GM12878 (cell line): ENCODE data around the gene KCNIP3. TPM values are rescaled to one million over a fixed set of nuclear protein-coding genes. Genes with fewer than 3 reads are reported as not detected.
A peak's percentile ranks its signal among the peaks of the same experiment; 100 is the strongest.
"Not testable (repeated sequence)": the region's sequence is repeated elsewhere in the genome, so short reads cannot be mapped to it uniquely, and the experiment has no call there.

Experiments
- ATAC-seq: fragments of 200-7000 bp; cut with Tn5 transposase; 3 replicates; pipeline ENCODE4 v1.9.1; 2020; ENCODE audit warnings: mild to moderate bottlenecking, moderate library complexity
- BruUV-seq: library from RNA; stranded (reverse); fragments of 400-500 nt; replicated peaks from 2 replicates; lab custom pipeline; 2021; lab: Mats Ljungman, UMichigan
- CTCF ChIA-PET: fragments of 300-600 bp; sonication (Branson Sonifier 250); formaldehyde crosslinking; extraction: SDS; loops from one replicate; lab custom pipeline; 2021; ENCODE audit warnings: inconsistent platforms; lab: Yijun Ruan, JAX
- POLR2A ChIA-PET: fragments of 350-600 bp; formaldehyde crosslinking; extraction: SDS; loops from one replicate; lab custom pipeline; 2021; ENCODE audit warnings: inconsistent platforms; lab: Charles Lee
- RAD21 ChIA-PET: fragments of 300-600 bp; sonication (Branson Sonifier 250); formaldehyde crosslinking; loops from one replicate; lab custom pipeline; 2023; ENCODE audit warnings: antibody characterized with exemption; ENCODE audit not compliant: unreplicated experiment; lab: Charles Lee
- SMC1A ChIA-PET: fragments of 300-600 bp; sonication (Branson Sonifier 250); formaldehyde crosslinking; loops from one replicate; lab custom pipeline; 2023; ENCODE audit not compliant: unreplicated experiment, uncharacterized antibody; lab: Charles Lee
- DNase-seq: peaks from one replicate; pipeline ENCODE4 v3.0.0-alpha.2; 2011; ENCODE audit warnings: low read depth, low spot score
- FAIRE-seq: peaks from 3 replicates; lab custom pipeline; 2011; peaks lifted over from hg19 to GRCh38; lab: Jason Lieb, UNC
- H2AFZ ChIP-seq: 2 replicates; pipeline ENCODE4 v1.6.0; 2011; ENCODE audit warnings: low read depth, low read length, control low read depth; ENCODE audit not compliant: control insufficient read depth
- H3K27ac ChIP-seq: 2 replicates; pipeline ENCODE4 v1.5.1; 2011; ENCODE audit warnings: control low read depth; ENCODE audit not compliant: control insufficient read depth, insufficient read depth
- H3K27me3 ChIP-seq, 2 experiments: replicated peaks in 1 of 2; 2 replicates each; pipeline versions ENCODE4 v1.6.0 to v1.6.1; 2011; ENCODE audit warnings: low read length in 1 of 2; ENCODE audit not compliant: control insufficient read depth in 2 of 2, insufficient read depth in 2 of 2
- H3K36me3 ChIP-seq, 2 experiments: 2 replicates each; pipeline ENCODE4 v1.5.1; 2011; ENCODE audit warnings: low read length in 1 of 2; ENCODE audit not compliant: control insufficient read depth in 2 of 2, insufficient read depth in 2 of 2
- H3K4me1 ChIP-seq: 2 replicates; pipeline ENCODE4 v1.6.1; 2011; ENCODE audit warnings: mild to moderate bottlenecking, low read length, moderate library complexity, mixed read lengths; ENCODE audit not compliant: control insufficient read depth, insufficient read depth
- H3K4me2 ChIP-seq: 2 replicates; pipeline ENCODE4 v1.6.0; 2011; ENCODE audit warnings: control low read depth; ENCODE audit not compliant: control insufficient read depth, insufficient read depth
- H3K4me3 ChIP-seq: fragments of 200-600 bp; sonication (generic); 2 replicates; pipeline ENCODE4 v1.5.1; 2016
- H3K79me2 ChIP-seq: 2 replicates; pipeline ENCODE4 v1.6.0; 2011; ENCODE audit warnings: low read length; ENCODE audit not compliant: control insufficient read depth, insufficient read depth
- H3K9ac ChIP-seq: 2 replicates; pipeline ENCODE4 v1.8.0; 2011; ENCODE audit warnings: low read length, control low read depth, mixed read lengths; ENCODE audit not compliant: control insufficient read depth, insufficient read depth
- H3K9me3 ChIP-seq: replicated peaks from 3 replicates; pipeline ENCODE4 v1.5.1; 2011; ENCODE audit warnings: mild to moderate bottlenecking, low read length; ENCODE audit not compliant: control insufficient read depth, insufficient read depth
- H4K20me1 ChIP-seq: 2 replicates; pipeline ENCODE4 v1.6.0; 2011; ENCODE audit not compliant: control insufficient read depth, insufficient read depth
- EP300 ChIP-seq, 2 experiments: fragments of 150-350 bp in 1 of 2; IDR thresholded peaks; 2 replicates each; pipeline ENCODE4 v1.6.1; 2011 to 2012; ENCODE audit warnings: low read depth in 2 of 2, low read length in 2 of 2, borderline replicate concordance in 1 of 2, improper control_type of control experiment in 1 of 2, inconsistent platforms in 1 of 2; ENCODE audit not compliant: control insufficient read depth in 1 of 2
- FOXM1 ChIP-seq: IDR thresholded peaks from 2 replicates; pipeline ENCODE4 v1.6.1; 2012; ENCODE audit warnings: low read depth, mild to moderate bottlenecking, inconsistent platforms, low read length, moderate library complexity
- KDM1A ChIP-seq: fragments of 200-600 bp; sonication (generic); IDR thresholded peaks from 2 replicates; pipeline ENCODE4 v1.6.1; 2016; ENCODE audit warnings: borderline replicate concordance
- NFXL1 ChIP-seq: fragments of 450-650 bp; IDR thresholded peaks from 2 replicates; pipeline ENCODE4 v1.6.1; 2017; ENCODE audit warnings: antibody characterized with exemption, mild to moderate bottlenecking, borderline replicate concordance
- NFYA ChIP-seq: IDR thresholded peaks from 2 replicates; pipeline ENCODE4 v1.6.1; 2011; ENCODE audit warnings: low read depth, mild to moderate bottlenecking, low read length, improper control_type of control experiment, borderline replicate concordance
- PKNOX1 ChIP-seq: fragments of 450-650 bp; IDR thresholded peaks from 2 replicates; pipeline ENCODE4 v1.6.1; 2016; ENCODE audit warnings: mild to moderate bottlenecking
- RAD51 ChIP-seq: fragments of 450-650 bp; IDR thresholded peaks from 2 replicates; pipeline ENCODE4 v1.6.1; 2016; ENCODE audit warnings: moderate library complexity, mild to moderate bottlenecking, inconsistent platforms
- RB1 ChIP-seq: fragments of 450-650 bp; formaldehyde crosslinking; IDR thresholded peaks from 2 replicates; pipeline ENCODE4 v1.6.1; 2017; ENCODE audit warnings: mild to moderate bottlenecking, borderline replicate concordance
- RCOR1 ChIP-seq: conservative IDR thresholded peaks from 2 replicates; pipeline ENCODE4 v1.6.1; 2012; ENCODE audit warnings: low read depth, low read length, improper control_type of control experiment
- SMAD5 ChIP-seq: IDR thresholded peaks from 2 replicates; pipeline ENCODE4 v1.6.1; 2016; ENCODE audit warnings: antibody characterized with exemption, low read depth
- SPI1 ChIP-seq: IDR thresholded peaks from 2 replicates; pipeline ENCODE4 v1.6.1; 2011; ENCODE audit warnings: low read depth, mild to moderate bottlenecking, low read length, moderate library complexity, borderline replicate concordance; ENCODE audit not compliant: insufficient read depth
- TCF7 ChIP-seq: IDR thresholded peaks from 2 replicates; pipeline ENCODE4 v1.6.1; 2014; ENCODE audit warnings: antibody characterized with exemption, borderline replicate concordance
- WGBS: methylation state at CpG from one replicate; pipeline ENCODE4 v1.1.6; 2016; ENCODE audit warnings: low lambda C conversion rate; ENCODE audit not compliant: insufficient replicate concordance, insufficient coverage; ENCODE audit errors: missing lambda C conversion rate; 5-methylcytosine and 5-hydroxymethylcytosine counted together
- in situ Hi-C: fragments of 300-500 bp; cut with MboI; formaldehyde crosslinking; loops from 9 replicates; pipeline ENCODE4 v1.14.3; 2018; ENCODE audit warnings: mixed read lengths
- intact Hi-C: fragments of 100-400 bp; cut with micrococcal nuclease; formaldehyde crosslinking; loops from one replicate; pipeline ENCODE4 v1.14.2; 2022; ENCODE audit not compliant: unreplicated experiment
- polyA plus RNA-seq, 11 experiments: library from polyadenylated mRNA; depleted of rRNA in 4 of 11; unstranded in 6 of 11; stranded (reverse) in 5 of 11; fragments of >200 nt; fragmentation: Nextera tagmentation in 4 of 11; fragmentation: Illumina TruSeq in 1 of 11; extraction: Ambion mirVana in 4 of 11; extraction: Trizol in 1 of 11; gene quantifications; 1 replicate in 1 of 11; 2 replicates in 10 of 11; pipeline versions ENCODE4 v1.2.1 to v1.2.3, GENCODE V29; 2011 to 2016; ENCODE audit warnings: inconsistent platforms in 2 of 11, missing spikeins in 2 of 11, low read depth in 1 of 11
- total RNA-seq, 4 experiments: library from RNA; depleted of rRNA in 3 of 4; stranded (reverse); fragments of >200 nt in 3 of 4; fragmentation: Illumina TruSeq in 1 of 4; extraction: Trizol in 1 of 4; gene quantifications; 2 replicates each; pipeline versions ENCODE4 v1.2.1 to v1.2.3, GENCODE V29; 2013 to 2021

KCNIP3 gene
- total and polyA plus RNA-seq, 10 of the 15 experiments (the other 5 are each of a cell fraction or from before 2014, with no cell fraction given), result not detected

GRCh38 chr2:95402004-95402369, 104.8 kb downstream of the KCNIP3 start:
- H3K9ac ChIP-seq, result peak overlapping the region; percentile 80
- intact Hi-C loops, FAIRE-seq, H4K20me1 ChIP-seq, H3K79me2 ChIP-seq, H3K36me3 ChIP-seq, POLR2A ChIA-PET, H3K27me3 ChIP-seq, H3K4me1 ChIP-seq, DNase-seq, H3K9me3 ChIP-seq: not testable (repeated sequence)
- CTCF ChIA-PET, result interaction anchor here (1.1 to 4.1 kb wide), 3 partner anchors 12 to 286 kb away, joined by 3 to 41 read pairs (median 3); no protein-coding TSS in a partner anchor
- TSS peak; percentile 83 for BruUV-seq
- ATAC-seq, result peak; percentile 16
- H2AFZ ChIP-seq, result peak overlapping the region; percentile 73
- SMC1A ChIA-PET, result interaction anchor here (1.0 to 1.2 kb wide), 2 partner anchors 13 to 125 kb away, joined by 3 to 5 read pairs; no protein-coding TSS in a partner anchor
- RAD21 ChIA-PET, result interaction anchor here (1.5 to 2.1 kb wide), 2 partner anchors 13 to 170 kb away, joined by 3 to 10 read pairs; no protein-coding TSS in a partner anchor
- peak overlapping the region; percentile 89 for H3K4me2 ChIP-seq
- WGBS, result 3% methylated on average over 10 of the region's 10 CpGs
- in situ Hi-C loops, result loop anchor here (5.0 kb wide), 1 partner anchor 330 kb away; no protein-coding TSS in a partner anchor
- peak; percentile 12; the same call in 1 of the 2 replicates for TF ChIP-seq SPI1
- TF ChIP-seq, all 136 proteins: peak for 1; not testable (repeated sequence) for 135
- peak overlapping the region; percentile 57 for H3K27ac ChIP-seq
- H3K4me3 ChIP-seq, result peak overlapping the region; percentile 89

GRCh38 chr2:95402370-95403203, 105.4 kb downstream of the KCNIP3 start, which contains the start of gene FAHD2A:
Gene FAHD2A (plus strand): TSS chr2:95402708. CDS start chr2:95405559, 2,851 bp downstream.
- Histone ChIP-seq H3K79me2 (peaks cover 7% of the 10 kb centered on the region), H3K4me2 (peak within 1 kb of the TSS; percentile 89), H2AFZ (peak within 1 kb of the TSS; percentile 73), H3K27ac (peak within 1 kb of the TSS; percentile 57), H3K4me3 (peak within 1 kb of the TSS; percentile 89), H4K20me1 (no peaks in the 10 kb centered on the region), H3K36me3 (no peaks in the 10 kb centered on the region), H3K9ac (peak within 1 kb of the TSS; percentile 80), H3K27me3 (no peaks in the 10 kb centered on the region), H3K4me1 (peaks cover 5% of the 10 kb centered on the region), H3K9me3 (no peaks in the 10 kb centered on the region)
- intact Hi-C loops (no loop called here), in situ Hi-C loops (loop anchor here (5.0 kb wide), 1 partner anchor 330 kb away; no protein-coding TSS in a partner anchor)
- 1% methylated on average over 56 of the region's 64 CpGs for WGBS
- FAIRE-seq (no peak), DNase-seq (peak; percentile 38), ATAC-seq (peak; percentile 95)
- RAD21 ChIA-PET, result interaction anchor here (1.5 to 2.1 kb wide), 2 partner anchors 13 to 171 kb away, joined by 3 to 10 read pairs; no protein-coding TSS in a partner anchor
- no TSS peak for BruUV-seq
- POLR2A ChIA-PET, result no interaction called here
- CTCF ChIA-PET, result interaction anchor here (1.0 to 4.1 kb wide), 10 partner anchors 9 to 590 kb away, joined by 3 to 41 read pairs (median 4); partner anchors contain the start of genes ANKRD36C and ZNF2
- SMC1A ChIA-PET, result interaction anchor here (1.0 to 1.2 kb wide), 3 partner anchors 13 to 238 kb away, joined by 3 to 4 read pairs (median 3); partner anchors contain the start of gene ZNF2
- no peak for TF ChIP-seq EP300 (IDR thresholded peaks at IDR 0.05; ENCODE audit: borderline replicate concordance in 1 of 2, control insufficient read depth in 1 of 2, low read depth in 2 of 2, low read length in 2 of 2)
- no peak for TF ChIP-seq FOXM1
- TF ChIP-seq RCOR1, result no peak
- TF ChIP-seq RAD51, result no peak
- no peak for TF ChIP-seq KDM1A
- TF ChIP-seq NFYA, result no peak
- TF ChIP-seq NFXL1, result no peak
- TF ChIP-seq PKNOX1, result no peak; the same call in 1 of the 2 replicates
- TF ChIP-seq SMAD5, result peak; percentile 59; the same call in 1 of the 2 replicates
- TF ChIP-seq RB1, result 0 out of 2 replicates have a peak, but pooled peaks have one; percentile 35
- no peak for TF ChIP-seq TCF7
